Measurements from ENCODE around the gene RNF150. TPM values are rescaled to one million over a fixed set of nuclear protein-coding genes. Genes with fewer than 3 reads are reported as not detected.

RNF150 gene
- total and polyA plus RNA-seq, 9 donors = 7.6 to 43.2 (median 31.2) TPM

DNA sequence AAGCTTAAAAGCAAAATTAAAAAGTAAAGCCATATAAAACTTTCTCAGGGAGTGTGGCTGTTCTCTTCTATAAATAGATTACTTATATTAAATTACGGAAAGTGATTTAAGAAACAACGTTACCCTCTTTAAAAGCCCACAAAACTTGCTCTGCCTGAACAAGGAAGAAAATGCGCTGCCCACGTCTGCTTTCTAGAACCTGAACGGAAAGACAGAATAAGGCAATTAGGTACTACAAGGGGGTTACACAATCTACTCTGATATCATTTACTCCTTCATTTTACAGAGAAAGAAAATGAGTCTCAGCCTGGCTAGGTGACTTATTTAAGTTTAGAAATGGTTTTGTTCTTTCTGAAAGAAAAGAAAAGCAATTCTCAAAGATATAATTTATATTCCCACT, 147.2 kb downstream of the RNF150 start:
- DNase-seq = no peak
- TF ChIP-seq EP300 (IDR thresholded peaks at IDR 0.05) (no peak), POLR2A (IDR thresholded peaks at IDR 0.05) (no peak)
- TF ChIP-seq, protein P1, sequence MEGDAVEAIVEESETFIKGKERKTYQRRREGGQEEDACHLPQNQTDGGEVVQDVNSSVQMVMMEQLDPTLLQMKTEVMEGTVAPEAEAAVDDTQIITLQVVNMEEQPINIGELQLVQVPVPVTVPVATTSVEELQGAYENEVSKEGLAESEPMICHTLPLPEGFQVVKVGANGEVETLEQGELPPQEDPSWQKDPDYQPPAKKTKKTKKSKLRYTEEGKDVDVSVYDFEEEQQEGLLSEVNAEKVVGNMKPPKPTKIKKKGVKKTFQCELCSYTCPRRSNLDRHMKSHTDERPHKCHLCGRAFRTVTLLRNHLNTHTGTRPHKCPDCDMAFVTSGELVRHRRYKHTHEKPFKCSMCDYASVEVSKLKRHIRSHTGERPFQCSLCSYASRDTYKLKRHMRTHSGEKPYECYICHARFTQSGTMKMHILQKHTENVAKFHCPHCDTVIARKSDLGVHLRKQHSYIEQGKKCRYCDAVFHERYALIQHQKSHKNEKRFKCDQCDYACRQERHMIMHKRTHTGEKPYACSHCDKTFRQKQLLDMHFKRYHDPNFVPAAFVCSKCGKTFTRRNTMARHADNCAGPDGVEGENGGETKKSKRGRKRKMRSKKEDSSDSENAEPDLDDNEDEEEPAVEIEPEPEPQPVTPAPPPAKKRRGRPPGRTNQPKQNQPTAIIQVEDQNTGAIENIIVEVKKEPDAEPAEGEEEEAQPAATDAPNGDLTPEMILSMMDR (IDR thresholded peaks at IDR 0.05) = no peak
- 82 to 91% (median 82%) methylated on average over 5 of the region's 5 CpGs for WGBS, 3 donors
- Histone ChIP-seq H3K9me3 (no peaks in the 10 kb centered on the region), H3K27ac (no peak overlapping the region), H3K36me3 (no peaks in the 10 kb centered on the region), H3K4me3 (no peak overlapping the region), H3K27me3 (no peaks in the 10 kb centered on the region), H3K4me1 (ENCODE audit: insufficient read depth) (peaks cover 1% of the 10 kb centered on the region)
- intact Hi-C loops (cut with DNase I) = no loop called here

DNA sequence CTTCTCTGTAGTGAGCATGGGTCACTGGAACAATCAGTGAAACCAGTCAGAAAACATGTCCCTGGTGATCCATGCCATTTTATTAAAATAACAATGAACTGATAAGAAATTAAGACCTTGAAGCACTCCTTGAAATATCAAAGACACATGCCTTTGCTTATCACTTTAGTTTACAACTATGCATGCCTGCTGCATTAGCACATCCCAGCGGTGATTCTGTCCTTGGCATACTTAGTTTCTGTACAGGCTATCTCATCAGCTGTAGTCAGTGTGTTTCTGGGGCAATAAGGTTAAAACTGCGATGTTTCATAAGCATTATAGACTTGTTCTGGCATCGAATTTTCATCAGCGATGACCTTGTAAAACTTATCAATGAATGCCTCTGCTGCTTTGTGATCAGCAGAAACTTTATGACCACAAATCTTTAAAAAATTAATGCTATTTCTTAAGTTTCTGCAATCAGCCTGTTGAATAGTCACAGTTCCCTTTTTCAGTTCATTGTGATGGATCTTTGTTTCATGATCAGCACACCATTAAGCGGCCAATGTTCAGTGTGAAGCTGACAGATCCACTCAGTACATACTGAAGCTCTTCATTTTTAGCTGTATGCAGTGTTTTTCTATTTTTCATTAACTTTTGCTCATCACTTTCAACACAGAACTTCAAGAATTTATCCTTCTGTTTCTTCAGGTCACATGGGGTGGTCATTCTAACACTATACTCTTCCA, 150.5 kb downstream of the RNF150 start:
- Histone ChIP-seq H3K4me1 (ENCODE audit: insufficient read depth) (peaks cover 1% of the 10 kb centered on the region), H3K4me3 (no peak overlapping the region), H3K27me3 (no peaks in the 10 kb centered on the region), H3K36me3 (no peaks in the 10 kb centered on the region), H3K27ac (no peak overlapping the region), H3K9me3 (no peaks in the 10 kb centered on the region)
- WGBS, 3 donors = 47 to 70% (median 50%) methylated on average over 5 of the region's 5 CpGs
- no peak for DNase-seq
- no peak for TF ChIP-seq POLR2A (IDR thresholded peaks at IDR 0.05)
- no peak for TF ChIP-seq EP300 (IDR thresholded peaks at IDR 0.05)
- TF ChIP-seq, protein P1 (IDR thresholded peaks at IDR 0.05) = no peak
- intact Hi-C loops (cut with DNase I) = no loop called here

DNA sequence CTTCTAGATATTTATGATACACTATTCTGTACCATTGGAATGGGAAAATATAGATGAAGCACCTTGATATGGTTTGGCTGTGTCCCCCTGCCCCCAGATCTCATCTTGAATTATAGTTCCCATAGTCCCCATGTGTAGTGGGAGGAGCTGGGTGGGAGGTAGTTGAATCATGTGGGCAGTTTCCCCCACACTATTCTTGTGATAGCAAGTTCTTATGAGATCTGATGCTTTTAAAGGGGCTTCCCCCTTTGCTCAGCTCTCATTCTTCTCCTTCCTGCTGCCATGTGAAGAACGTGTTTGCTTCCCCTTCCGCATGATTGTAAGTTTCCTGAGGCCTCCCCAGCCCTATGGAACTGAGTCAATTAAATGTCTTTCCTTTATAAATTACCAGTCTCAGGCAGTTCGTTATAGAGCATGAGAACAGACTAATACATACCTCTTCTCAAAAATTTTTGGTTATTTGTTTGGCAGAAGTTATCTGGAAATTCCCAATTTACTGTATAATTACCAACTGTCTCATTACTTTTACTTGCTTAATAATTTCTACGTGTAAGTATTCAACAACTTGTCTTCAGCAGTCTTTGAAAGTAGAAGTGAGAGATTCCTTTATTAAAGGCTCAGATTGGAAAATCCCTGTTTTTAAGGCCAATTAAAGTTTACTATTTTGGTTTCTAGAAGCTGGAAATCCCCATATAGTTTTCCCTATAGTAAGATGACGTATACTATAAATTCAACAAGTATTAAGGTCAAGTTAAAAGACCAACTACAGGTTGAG, 152.7 kb downstream of the RNF150 start:
- no peak for TF ChIP-seq POLR2A (IDR thresholded peaks at IDR 0.05)
- TF ChIP-seq EP300 (IDR thresholded peaks at IDR 0.05) = no peak
- TF ChIP-seq, protein P1 (IDR thresholded peaks at IDR 0.05) = no peak
- no peaks in the 10 kb centered on the region for H3K27me3 ChIP-seq
- no peak overlapping the region for H3K27ac ChIP-seq
- intact Hi-C loops (cut with DNase I) = loop anchor here in 1 of 4 donors (2.0 kb wide), 1 partner anchor 24 kb away; no protein-coding TSS in a partner anchor
- H3K4me1 ChIP-seq (ENCODE audit: insufficient read depth) = peaks cover 1% of the 10 kb centered on the region
- whole genome bisulfite sequencing, 3 donors = 83 to 88% (median 88%) methylated on average over 5 of the region's 5 CpGs
- no peaks in the 10 kb centered on the region for H3K36me3 ChIP-seq
- H3K9me3 ChIP-seq = no peaks in the 10 kb centered on the region
- DNase-seq = no peak
- no peak overlapping the region for H3K4me3 ChIP-seq

DNA sequence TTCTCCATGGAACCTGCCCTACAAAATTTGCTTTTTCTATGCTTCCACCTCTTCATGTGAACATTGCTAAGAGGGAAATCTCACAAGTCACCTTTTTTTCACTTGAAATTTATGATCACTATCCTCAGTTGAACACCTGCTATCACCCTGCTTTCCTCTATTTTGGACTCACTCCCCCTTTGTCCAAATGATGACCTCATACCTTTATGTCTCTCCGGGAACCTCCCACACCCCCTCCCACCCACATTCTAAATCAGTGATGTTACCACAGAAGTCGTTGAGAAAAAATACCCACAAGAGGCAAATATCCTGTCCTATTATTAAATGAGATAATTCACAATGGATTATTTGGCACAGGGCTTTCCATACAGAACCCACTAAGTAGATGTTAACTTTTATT, 156.5 kb downstream of the RNF150 start:
- intact Hi-C loops (cut with DNase I) = no loop called here
- no peak overlapping the region for H3K27ac ChIP-seq
- H3K9me3 ChIP-seq = no peaks in the 10 kb centered on the region
- 58 to 71% (median 65%) methylated on average over 2 of the region's 2 CpGs for WGBS, 3 donors
- H3K36me3 ChIP-seq = no peaks in the 10 kb centered on the region
- no peaks in the 10 kb centered on the region for H3K4me1 ChIP-seq (ENCODE audit: insufficient read depth)
- DNase-seq = no peak
- H3K4me3 ChIP-seq = no peak overlapping the region
- TF ChIP-seq, protein P1 (IDR thresholded peaks at IDR 0.05) = no peak
- TF ChIP-seq EP300 (IDR thresholded peaks at IDR 0.05) = no peak
- no peak for TF ChIP-seq POLR2A (IDR thresholded peaks at IDR 0.05)
- no peaks in the 10 kb centered on the region for H3K27me3 ChIP-seq
